GM12873 (cell line): Measurements from ENCODE around the gene KLF1.

Experiments used
- CTCF ChIP-seq: IDR thresholded peaks from 2 replicates; pipeline ENCODE4 v1.5.1; 2012; ENCODE audit warnings: low read depth, mild to moderate bottlenecking, moderate library complexity, low read length, control low read depth; ENCODE audit not compliant: insufficient read depth; ENCODE audit errors: missing control alignments

Gene KLF1

GRCh38 chr19:12907166-12907565, 20.2 kb upstream of the KLF1 start:
- TF ChIP-seq CTCF = no peak

DNA sequence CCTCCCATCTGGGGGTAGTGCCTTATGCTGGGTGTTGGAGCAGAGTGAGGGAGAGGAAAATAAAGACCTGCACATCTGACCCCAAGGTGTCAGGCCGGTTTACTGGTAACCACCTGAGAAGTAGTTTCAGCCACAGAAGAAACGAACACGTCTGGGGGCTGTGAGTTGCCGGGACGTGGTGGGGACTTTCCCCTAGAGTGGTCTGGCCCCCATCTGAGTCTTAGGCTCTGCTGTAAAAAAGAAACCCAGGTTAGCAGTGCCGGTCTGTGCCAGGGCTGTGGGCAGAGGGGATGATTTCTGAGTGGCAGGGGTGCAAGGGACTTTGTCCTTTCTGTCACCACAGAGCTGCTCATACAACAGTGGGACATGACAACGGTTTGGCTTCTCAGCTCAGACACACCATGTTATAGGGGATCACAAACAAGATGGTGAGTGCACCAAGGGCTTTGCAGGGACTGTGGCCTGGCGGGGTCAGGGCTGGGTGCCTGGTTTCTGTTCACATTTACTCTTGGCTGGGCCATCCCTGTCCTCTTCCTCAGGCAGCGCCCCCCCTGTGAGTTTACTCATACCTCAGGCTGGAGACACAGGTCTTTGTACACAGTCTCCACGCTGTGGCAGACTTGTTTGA, 13.0 kb upstream of the KLF1 start:
- peak; percentile 6 for TF ChIP-seq CTCF

DNA sequence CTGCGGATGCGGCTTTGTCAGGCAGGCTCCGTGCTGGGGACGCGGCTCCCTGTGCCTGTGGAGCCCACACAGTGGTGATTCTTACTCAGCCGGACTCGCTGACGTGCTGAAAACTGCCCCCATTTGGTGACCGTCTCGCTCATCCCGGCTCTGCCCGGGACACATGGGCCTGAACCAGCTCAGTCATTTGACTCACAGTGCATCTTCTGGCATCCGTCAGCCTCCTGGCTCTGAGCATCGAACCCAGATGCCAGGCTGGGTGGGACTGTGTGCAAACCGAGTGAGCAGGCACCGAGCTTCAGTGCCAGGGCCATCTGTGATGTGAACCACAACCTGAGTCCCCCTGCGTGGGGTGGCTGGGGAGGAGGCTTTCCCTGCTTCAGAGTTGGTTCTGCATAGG, 9.5 kb upstream of the KLF1 start:
- no peak for TF ChIP-seq CTCF

- no peak for TF ChIP-seq CTCF
Measured at GRCh38 chr19:12893582-12893981, 6.6 kb upstream of the KLF1 start.

DNA sequence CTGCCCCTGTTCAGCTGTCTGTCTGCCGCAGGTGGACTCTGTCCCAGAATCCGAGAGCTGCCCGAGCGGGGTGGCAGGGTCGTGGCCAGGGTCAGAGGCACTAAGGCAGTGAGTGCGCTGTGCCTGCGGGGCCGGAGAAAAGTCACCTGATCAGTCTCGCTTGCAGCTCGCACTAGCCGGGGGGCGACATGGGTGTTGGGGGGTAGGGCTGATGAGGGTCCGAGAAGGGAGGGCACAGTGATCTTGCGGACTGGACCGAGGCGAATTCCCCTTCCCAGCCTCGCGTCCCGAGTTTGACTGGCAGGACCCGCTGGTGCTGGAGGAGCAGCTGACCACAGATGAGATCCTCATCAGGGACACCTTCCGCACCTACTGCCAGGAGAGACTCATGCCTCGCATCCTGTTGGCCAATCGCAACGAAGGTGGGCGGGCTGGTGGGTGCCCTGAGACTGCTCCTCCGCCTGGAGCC, 4.6 kb upstream of the KLF1 start:
- no peak for TF ChIP-seq CTCF

DNA sequence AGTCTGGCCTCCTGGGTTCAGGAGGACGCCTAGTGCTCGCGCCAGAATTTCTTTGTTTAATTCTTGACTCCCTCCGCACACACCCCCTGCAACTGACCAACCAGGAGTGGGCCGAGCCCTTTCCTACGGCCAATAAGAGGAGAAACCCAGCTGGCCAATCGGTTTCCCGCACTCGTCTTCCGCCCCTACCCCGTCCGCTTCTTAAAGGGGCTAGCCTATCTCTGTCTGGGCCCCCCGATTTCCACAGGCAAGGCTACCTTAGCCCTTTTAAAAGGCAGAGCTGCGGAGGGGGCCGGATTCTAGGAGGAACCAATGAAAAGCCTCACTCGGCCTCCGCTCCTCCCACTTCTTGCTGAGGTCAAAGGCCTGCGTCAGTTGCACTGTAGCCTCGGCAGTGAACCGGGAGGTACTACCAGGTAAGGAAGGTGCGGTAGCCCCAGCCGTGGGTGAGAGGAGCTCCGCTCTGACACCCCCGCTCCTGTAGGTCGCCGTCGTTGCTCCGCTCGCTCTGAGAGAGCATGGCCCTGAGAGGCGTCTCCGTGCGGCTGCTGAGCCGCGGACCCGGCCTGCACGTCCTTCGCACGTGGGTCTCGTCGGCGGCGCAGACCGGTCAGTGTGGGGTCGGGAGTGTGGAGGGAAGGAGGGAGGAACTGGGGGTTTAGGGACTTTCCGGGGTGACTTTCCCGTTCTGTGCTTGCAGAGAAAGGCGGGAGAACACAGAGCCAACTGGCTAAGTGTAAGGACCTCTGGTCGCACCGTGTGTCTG, 4.0 kb upstream of the KLF1 start, which contains the start of gene GCDH:
GCDH (plus strand) TSS at position 374 of the 766 bp plus-strand sequence; CDS start at position 519, 145 bp downstream.
- TF ChIP-seq CTCF = peak; percentile 4

DNA sequence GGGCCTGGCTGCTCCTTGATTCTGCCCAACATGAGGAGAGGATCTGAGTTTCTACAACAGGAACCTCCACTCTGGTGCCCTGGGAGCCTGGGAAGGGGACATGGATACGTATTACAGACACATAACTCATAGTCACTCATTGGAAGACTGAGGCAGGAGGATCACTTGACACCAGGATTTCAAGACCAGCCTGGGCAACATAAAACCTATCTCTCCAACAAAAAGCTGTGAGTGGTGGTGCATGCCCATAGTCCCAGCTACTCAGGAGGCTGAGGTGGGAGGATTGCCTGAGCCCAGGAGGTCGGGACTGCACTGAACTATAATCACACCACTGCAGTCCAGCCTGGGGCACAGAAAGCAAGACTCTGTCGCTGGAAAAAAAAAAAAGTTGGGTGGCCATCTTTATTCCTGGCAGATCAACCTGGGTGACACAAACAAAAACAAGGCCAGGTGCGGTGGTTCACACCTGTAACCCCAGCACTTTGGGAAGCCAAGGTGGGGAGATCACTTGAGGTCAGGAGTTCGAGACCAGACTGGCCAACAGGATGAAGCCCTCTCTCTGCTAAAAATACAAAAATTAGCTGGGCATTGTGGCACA, 1.1 kb upstream of the KLF1 start:
- no peak for TF ChIP-seq CTCF
